ENCODE measurements around the gene CELF6.
"Not testable (repeated sequence)": the region's sequence is repeated elsewhere in the genome, so short reads cannot be mapped to it uniquely, and the experiment has no call there.

Gene CELF6

DNA sequence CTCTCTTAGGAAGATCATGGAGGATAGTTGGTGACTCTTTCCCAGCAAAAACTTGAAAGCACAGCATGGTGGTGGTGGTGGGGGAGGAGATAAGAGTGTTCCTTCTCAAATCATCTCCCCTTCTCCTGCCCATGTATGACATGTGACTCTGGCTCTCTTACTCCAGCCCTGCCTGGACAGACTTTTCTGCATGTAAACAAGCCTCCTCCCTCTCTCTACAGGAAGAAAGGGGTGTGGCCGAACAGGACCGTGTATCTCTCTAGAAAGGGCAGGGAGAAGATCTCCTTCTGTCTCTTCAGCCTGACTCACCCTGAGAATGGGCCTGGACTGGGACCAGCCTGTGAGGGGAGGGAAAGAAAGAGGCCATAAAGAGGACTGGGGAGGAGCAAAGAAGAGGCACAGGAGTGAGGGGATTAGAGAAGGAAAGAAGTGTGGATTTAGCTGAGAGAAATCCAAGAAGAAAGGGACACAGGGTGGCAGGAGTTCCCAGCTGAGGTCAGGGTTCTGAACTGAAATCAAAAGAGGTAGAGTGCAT is 1.5 kb downstream of the CELF6 start:
- no peak for DNase-seq (ENCODE audit: low read depth in 2 of 2)

DNA sequence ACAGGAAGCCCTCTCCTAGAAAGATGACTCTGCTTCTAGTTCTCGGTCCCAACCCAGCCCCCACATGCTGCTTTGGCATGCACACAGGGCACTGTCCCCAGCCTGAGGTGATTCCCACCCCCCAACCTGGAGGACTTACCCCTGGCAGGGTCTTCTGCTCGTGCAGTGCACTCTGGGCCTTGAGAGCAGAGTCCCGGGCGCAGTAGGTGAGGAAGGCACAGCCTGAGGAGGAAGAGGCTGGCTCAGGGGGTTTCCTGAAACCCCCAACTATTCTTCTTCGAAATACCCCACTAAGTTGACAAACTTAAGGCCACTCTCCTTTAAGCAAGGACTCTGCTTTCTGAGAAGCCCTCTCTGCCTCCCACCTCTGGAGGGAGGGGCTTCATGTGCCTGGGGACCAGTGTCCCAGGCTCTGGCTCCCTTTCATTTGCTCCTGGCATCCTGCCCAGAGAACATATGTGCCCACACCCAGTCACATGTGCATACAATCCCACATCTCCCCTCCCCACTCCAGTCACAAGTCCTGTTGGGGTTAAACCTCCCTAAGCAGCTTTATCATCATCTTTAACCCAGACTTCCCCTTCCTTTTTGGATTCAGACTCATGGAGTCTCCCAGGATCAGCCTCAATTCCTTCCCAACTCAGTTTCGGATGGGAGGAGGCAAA is 4.1 kb downstream of the CELF6 start:
- DNase-seq (ENCODE audit: low read depth in 2 of 2), result no peak

DNA sequence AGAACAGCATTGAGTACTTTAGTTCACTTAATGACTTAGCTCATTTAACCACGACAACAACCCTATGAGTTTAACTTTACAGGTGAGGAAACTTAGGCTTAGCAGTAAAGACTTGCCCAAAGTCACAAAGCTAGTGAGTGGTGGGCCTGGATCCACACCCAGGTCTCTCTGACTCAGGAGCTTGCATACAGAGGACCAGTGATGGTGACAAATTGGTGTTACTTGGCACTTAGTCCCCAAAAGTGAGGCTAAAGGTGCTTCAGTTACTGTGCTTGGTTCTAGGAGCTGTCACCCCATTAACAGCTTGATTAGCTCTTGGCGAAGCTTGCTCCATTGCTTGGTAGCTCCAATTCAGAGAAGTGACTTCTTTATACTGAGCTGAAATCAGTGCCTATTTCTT is 6.1 kb downstream of the CELF6 start:
- no peak for DNase-seq (ENCODE audit: low read depth in 2 of 2)

DNA sequence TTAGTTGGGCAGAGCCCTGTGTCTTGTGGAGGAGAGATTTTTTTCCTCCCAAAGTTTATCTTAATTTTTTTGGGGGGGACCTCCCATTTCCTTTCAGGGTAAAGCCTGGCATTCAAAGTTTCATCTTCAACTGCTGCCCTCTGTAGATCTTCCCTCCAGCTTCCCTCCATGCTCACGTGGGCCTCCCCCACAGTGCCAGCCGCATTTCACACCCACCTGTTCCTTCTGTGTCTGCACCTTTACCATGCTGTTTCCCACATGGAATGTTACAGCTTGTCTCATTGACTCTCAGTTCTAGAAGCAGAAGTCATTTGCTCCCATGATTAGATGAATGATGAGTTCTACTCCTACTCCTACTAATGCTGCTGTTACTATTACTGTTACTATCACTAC is 6.5 kb downstream of the CELF6 start:
- DNase-seq (ENCODE audit: low read depth in 2 of 2), result no peak

DNA sequence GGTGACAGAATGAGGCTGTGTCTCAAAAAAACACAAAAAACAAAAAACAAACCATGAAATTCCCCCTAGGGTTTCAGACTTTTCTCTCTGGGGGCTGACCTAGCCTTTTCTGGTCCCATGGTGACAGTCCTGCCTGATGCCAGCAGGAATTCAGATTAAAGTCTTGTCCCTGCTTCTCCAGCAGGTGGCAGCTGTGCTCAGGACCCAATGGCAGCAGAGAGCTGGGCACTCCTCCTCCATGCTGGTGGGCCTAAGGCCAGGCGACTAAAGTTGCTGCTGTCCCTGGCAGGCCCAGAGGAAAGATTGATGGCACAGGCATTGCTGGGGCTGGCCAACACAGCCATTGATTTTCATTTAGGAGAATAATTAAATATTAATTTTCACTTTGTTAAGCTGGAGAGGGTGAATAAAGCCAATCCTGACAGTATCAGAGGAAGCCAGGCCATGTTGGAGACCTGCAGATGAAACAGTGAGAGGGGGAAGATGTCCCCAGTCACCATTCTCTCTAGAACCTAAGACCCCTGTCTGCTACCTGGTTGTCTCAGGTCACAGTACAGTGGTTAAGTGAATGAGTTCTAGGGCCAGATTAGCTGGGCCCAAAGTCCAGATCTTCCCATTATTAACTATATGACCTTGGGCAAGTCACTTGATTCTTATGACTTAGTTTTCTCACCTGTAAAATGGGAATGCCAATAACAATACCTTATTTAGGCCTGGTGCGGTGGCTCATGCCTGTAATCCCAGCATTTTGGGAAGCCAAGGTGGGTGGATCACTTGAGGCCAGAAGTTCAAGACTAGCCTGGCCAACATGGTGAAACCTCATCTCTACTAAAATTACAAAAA is 7.1 kb downstream of the CELF6 start:
- DNase-seq (ENCODE audit: low read depth in 2 of 2), result peak in 1 of 2 donors; percentile 36

DNA sequence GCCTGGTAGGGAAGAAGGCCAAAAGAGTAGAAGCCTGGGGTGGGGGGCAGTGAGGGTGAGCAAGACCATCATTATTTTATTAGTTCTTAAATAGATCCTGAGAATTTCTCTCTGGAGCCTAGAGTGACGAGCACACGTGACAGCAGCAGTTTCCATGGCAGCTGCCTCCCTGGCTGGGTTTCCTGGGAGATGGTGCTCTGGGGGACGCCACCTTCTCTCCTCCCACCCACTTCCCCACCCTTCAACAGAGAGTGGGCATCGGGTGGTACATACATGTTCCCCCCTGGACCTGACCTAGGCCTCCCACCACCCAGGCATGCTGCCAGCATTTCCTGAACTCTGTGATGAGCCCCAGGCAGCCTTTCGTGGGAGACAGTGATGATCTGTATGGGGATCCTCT is 12.9 kb downstream of the CELF6 start:
- no peak for DNase-seq (ENCODE audit: low read depth in 2 of 2)

DNA sequence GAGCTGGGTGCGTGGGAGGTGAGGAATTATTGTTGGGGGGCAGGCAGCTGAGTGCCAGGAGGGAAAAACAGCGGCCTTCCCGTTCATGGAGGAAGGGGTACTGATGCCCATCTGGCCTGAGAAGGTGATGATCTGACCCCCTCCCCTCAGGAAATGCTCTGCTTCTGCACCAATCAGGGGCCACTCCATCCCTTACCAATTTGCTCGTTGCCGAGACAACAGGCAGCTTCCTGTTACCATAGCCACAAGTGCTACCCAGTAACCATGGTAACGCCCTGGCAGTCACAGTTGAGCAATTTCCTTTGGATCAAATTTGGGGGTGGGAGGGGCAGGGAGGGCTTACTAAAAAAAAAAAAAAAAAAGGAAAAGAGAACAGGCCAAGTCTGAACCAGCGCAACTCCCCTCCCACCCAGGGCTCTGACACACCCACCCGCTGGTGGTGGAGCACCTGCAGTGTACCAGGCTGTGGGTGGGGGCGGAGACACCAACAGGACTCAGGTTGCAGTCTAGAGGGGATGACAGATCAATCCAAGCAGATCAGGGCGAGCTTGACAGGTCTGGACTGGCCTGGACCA is 13.7 kb downstream of the CELF6 start:
- peak in 1 of 2 donors; percentile 2 for DNase-seq (ENCODE audit: low read depth in 2 of 2)

DNA sequence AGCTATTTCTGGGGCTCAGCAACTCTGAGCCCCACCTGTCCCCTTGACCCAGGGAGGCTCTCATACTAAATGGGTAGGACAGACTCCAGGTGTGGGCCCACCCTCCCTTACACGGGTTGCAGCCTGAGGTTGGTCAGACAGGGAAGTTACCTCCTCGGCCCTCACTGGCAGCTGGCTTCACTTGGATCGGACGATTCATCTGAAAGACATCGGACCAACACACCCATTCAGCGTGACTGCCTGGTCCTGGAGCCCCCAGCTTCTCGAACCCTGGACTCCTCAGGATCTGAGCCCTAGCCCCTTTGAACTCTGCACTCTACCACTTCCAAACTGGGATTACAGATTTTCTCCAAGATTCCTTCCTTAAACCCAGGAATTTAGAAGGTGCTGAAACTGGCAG is 15.4 kb downstream of the CELF6 start:
- no peak for DNase-seq (ENCODE audit: low read depth in 2 of 2)

DNA sequence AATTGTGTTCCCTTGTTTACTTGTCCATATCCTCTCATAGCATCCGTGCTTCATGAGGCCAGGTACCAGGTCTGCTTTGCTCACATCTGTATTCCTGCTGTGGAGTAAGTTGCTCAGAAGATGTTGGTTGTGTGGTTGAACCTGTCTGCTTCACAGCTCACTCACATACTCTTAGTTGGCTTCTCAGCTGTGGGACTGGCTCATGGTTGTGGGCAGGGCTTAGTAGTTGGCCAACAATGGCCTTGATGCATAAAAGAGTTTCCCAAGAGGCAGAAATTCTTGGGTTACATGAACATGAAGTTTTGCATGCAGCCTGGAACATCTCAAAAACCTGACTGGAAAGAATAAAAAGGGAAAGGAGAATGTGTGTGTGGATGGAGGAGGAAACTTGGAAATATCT is 17.0 kb downstream of the CELF6 start:
- DNase-seq (ENCODE audit: low read depth in 2 of 2), result no peak

DNA sequence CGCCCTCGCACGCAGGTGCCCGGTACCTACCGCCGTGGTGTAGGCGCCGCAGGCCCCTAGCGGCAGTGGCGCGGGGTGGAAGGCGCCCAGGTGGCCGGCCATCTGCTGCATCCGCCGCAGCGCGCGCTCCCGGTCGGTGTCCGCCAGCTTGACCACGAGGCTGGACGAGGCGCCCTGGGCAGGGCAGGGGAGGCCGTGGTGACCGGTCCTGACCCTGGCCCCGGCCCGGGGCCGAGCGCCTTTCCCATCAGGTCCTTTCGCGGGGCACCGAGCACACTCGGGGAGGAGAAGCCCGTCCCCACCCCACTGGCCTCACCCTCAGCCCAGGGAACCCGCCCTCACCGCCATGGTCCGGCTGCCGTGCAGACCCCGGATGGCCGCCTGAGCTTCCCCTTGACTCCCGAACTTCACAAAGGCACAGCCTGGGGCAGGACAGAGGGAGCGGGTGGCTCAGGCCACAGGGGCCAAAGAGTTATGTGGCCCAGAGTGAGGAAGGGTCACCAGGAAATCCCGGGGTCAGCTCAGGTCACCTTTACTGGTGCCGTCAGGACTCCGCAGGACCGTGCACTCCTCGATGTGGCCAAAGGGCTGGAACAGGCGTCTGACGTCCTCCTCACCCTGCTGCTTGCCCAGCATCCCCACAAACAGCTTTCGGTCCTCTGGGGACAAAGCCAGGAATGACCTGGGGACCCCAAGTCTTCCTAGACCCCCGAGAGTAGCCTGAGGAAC is 30.2 kb downstream of the CELF6 start:
- no peak for DNase-seq (ENCODE audit: low read depth in 2 of 2)

DNA sequence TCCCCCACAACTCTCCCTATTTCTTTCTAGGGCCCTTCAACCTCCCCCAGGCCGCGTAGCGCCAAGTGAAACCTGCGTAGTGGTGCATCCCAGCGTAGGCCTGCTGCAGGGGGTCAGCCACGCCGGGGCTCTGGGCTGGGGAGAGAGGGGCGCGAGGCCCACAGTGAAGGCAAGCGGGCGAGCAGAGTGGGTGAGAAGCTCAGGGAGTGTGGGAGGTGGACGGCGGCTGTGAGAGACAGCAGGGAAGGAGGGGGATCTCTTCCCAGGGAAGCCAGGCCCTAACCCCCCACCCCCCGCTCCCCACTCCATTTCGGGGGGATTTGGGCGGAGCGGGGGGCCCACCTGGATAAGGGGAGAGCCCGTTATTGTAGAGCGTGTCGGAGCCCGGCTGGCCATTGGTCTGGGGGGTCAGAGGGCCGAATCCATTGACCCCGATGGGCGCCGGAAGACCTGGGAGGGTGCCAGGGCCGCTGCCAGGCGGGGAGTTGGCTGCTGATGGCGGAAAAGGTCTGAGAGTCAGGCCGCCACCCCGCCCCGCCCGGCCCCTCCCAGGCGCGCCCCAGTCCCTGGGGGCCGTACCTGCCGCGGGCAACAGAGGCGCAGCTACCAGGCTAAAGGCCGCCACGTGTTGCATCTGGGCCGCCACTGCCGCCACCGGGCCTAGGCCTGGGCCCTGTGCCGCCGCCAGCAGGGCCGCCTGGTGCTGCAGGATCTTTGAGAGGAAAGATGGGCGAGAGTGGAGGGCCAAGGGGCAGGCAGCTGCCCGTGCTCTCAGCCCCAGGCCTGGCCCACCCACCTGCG is 31.0 kb downstream of the CELF6 start:
- DNase-seq (ENCODE audit: low read depth in 2 of 2), result no peak

DNA sequence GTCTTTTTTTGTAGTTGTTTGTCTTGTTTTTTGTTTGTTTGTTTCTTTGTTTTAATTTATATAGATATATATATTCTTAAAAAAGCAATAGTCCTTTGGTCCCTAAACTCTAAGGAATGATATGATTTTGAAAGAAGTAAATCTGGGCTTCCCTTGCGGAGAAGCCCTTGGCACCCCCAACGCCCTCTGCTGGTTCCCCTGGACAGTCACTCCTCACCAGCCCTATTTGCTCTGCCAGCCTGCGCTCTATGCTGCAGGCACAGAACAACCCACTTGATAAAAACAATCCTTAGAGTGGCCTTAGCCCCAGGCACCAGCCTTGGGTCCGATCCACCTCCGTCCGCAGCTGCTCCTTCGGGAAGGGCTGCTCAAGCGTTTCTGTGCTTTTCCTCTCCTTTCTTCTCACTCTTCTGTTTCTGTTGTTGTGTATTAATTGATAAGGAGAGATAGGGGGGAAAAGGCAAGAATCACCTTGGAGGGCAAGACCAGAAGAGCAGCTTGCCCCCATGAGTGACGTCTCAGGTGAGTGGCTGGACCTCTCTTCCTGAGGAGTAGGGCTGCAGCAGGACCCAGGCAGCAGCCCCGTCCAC is 33.9 kb downstream of the CELF6 start:
- peak; percentile 4 to 13 for DNase-seq (ENCODE audit: low read depth in 2 of 2)

DNA sequence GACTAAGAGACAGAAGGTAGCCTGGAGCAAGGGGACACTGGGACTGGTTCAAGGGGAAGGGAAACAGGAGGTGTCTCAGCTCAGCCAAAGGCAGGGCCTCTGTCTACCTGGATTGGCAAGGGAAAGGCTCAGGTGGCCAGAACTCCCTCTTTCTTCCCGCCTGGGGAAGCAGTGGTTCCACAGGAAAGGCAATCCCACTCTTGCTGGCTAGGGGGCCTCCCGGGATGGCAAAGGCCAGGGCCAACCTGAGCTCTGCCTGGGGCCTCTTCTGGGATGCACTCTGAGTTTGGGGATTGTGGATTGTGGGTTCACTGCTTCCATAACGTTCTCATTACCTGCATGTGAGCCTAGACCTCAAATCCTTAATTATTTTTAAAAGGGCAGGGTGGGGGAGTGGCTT is 34.6 kb downstream of the CELF6 start:
- DNase-seq (ENCODE audit: low read depth in 2 of 2), result no peak

DNA sequence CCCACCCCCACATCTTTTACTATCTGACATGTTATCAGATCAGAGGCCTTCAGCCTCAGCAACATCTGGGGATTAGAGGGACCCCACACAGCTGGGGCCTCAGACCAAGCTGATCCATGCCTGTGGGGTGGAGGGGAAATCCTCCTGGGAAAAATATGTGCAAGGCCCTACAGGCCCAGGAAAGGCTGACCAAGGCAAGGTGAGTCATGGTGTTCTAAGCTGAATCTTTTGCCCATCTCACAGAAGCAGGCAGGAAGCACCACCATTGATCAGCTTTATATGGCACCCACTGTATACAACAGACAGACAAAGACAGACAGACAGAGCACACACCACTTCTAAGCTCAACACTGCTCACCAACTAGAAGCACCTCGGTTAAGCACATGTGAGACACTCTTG is 35.2 kb downstream of the CELF6 start:
- no peak for DNase-seq (ENCODE audit: low read depth in 2 of 2)

DNA sequence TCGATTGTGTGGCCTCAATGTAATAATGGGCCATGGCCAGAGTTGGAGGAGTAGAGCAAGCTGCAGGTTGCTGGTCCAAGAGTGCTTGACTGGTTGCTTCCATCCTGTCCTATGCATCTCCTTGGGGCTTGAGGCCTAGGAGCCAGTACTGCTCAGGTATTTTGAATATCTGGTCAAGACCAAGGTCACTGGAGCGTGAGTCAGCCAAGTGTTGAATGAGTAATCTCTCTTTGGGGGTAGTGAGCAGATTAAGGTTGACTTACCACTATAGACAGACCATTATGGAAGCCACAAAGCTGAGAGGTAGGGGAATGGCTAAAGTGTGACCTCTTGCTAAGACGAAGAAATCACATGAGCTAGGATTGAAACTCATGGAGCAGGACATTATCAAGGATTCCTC is 38.2 kb downstream of the CELF6 start:
- DNase-seq (ENCODE audit: low read depth in 2 of 2), result no peak

DNA sequence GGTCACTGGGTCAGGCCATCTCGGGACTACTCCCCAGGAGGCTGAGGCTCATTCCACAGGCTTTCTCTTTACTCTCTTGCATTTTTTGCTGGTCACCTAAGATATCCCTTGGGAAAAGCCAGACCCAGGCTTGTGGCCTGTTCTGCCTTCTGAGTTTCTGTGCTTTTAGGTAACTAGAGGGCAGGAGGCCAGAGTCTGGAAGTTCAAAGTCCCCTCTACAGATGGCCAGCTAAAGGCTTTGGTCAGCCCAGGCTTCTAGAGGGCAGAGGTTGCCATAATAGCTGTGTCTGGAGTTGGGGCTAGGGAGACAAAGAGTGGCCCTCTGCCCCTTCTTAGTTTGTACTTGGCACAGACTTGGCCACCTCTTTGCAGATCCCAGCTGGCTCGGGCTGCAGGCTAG is 39.2 kb downstream of the CELF6 start:
- no peak for DNase-seq (ENCODE audit: low read depth in 2 of 2)

DNA sequence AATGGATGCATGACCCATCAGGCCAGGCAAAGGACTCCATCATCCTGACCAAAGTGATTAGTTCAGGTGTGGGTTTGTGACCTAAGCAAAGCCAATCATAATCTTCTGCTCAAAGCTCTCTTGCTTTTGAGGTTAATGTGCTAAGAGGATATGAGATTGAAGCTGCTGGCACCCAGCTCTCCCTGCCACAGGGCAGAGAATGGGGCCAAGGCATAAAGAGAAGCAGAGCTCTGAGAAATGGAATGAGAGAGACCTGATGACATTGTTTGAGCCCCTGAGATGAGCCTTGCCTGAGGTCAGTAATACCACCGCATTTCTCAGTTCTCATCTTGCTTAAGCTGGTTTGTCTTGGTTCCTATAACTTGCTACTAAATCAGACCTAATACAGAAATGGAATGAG is 41.2 kb downstream of the CELF6 start:
- no peak for DNase-seq (ENCODE audit: low read depth in 2 of 2)

DNA sequence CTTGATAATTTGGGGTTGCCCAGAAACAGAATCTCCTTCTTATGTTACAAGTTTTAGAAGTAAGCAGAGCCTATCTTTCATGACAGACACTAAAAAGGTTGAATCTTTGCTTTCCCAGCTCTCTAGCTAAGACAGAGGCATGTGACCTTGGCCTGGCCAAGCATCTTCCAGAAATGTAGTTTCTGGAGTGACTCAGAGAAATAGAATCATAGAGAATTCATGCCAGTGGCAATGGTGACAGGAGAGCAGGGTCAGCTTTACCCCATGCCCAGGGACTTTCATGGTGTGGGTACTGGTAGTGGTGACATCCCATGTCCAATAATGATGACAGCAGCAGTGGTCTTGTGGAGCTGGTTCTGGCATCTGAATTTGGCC is 43.6 kb downstream of the CELF6 start:
- no peak for DNase-seq (ENCODE audit: low read depth in 2 of 2)

DNA sequence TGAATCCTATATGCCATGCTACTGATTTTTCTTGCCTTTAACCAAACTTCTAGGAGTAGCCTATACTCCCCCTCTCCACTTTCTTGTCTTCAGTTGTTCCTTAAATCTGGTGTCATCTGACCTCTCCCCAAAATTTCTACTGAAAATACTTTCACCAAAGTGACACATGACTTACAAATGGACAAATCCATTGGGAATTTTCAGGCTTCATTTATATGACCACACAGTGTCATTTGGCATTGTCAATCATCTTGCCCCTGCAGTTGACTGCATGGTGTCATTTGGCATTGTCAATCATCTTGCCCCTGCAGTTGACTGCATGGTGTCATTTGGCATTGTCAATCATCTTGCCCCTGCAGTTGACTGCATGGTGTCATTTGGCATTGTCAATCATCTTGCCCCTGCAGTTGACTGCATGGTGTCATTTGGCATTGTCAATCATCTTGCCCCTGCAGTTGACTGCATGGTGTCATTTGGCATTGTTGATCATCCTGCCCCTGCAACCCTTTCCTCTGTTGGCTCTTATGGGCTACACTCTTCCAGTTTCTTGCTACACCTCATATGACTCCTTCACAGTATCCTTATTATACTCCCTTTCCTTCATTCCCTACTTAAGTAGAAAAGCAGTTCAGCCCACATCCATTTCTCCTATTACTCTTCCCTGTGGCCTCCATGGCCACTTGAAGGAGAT is 44.2 kb downstream of the CELF6 start:
- not testable (repeated sequence) for DNase-seq (ENCODE audit: low read depth in 2 of 2)

DNA sequence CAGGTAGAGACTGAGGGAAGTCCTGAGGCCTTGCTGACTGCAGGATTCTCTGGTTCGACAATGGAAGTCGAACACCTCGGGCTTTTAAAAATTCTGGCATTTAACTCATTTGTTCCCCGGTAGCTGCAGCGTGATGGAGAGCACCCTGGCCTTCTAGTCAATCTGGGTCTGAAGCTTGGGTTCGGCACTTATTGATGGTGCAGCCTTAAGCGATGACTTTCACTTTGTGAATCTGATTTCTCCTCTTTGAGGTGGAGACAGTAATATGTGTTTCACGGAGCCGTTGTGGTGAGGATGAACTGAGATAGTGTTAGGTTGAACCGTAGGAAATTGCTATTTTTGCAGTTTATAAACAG is 47.0 kb downstream of the CELF6 start:
- DNase-seq (ENCODE audit: low read depth in 2 of 2), result no peak

All from stimulated activated CD8-positive, alpha-beta memory T cell treated with anti-CD3 and anti-CD28 coated beads, Interleukin-15, amount 100 ng/mL, for 4 hours (primary cell).